SIG-M5 treated with dmso at 0.1 percent for 504 hours (cell line): Measurements from ENCODE around the gene TCF12.

Experiments used
- DNase-seq: peaks from one replicate; lab custom pipeline; 2025; ENCODE audit not compliant: unreplicated experiment; lab: John Stamatoyannopoulos, UW

Gene TCF12

DNA sequence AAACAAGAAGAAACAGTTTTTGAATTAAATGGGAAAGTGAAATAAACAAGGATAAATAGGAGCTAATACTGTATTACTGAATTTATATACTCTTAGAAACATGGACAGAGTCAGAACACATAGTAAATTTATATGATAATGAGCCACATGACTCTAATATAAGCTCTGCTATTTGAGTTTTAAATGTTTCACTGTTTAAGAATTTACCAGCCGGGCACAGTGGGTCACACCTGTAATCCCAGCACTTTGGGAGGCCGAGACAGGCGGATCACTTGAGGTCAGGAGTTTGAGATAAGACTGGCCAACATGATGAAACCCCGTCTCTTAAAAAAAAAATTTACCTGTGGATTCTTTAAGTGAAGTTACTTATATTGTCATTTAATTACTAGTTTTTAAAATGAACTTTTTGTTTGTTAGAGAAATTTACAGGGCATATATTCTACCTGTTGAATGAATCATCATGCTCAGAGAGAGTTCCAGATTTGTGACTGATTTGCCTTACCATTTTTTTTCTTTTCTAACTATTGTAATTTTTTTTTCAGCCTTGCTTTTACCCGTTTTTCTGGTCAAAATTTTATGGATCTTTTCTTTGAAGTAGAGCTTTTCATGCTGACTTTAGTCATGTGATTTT, 125.7 kb downstream of the TCF12 start:
- DNase-seq = no peak

DNA sequence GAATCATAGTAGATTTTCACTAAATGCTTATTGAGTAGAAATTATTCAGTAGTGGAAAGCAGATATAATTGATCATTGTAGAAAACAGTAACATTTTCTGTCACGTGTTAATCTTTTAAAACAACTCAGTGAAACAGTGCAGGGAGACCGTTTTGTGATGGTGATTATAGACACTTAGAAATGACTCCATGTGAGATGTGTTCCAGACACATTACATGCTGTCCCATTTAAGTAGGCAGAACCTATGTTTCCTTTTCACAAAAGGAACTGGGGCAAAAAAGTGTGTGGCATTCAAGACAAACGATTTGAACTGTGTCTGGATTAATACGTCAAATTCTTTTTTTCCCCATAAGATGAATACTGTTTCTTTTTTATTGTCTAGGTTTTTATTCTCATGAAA, 126.5 kb downstream of the TCF12 start:
- DNase-seq = no peak

DNA sequence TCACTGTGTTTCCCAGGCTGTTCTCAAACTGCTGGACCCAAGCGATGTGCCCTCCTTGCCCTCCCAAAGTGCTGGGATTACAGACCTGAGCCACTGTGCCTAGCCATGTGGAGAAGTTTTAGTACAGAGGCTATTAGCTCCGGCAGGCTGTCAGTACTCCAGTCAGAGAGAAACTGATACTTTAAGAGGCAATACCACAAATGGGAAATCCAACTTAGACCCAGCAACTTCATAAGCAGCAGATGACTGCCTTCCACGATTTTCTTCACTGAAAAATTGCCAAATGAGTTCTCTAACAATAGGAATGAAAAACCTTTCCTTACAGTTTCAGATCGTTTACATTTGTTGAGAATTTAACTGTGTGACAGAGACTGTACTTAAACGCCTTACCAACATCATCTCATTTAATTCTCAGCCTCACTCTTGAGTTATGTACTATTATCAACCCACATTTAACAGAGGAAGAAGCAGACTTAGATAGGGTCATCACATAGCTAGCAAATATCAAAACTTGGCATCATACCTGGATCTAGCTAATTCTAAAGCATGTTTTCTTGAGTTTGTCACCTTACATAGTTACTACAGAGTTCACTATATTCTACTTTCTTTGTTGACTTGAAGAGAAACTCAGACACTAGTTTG, 127.4 kb downstream of the TCF12 start:
- no peak for DNase-seq

DNA sequence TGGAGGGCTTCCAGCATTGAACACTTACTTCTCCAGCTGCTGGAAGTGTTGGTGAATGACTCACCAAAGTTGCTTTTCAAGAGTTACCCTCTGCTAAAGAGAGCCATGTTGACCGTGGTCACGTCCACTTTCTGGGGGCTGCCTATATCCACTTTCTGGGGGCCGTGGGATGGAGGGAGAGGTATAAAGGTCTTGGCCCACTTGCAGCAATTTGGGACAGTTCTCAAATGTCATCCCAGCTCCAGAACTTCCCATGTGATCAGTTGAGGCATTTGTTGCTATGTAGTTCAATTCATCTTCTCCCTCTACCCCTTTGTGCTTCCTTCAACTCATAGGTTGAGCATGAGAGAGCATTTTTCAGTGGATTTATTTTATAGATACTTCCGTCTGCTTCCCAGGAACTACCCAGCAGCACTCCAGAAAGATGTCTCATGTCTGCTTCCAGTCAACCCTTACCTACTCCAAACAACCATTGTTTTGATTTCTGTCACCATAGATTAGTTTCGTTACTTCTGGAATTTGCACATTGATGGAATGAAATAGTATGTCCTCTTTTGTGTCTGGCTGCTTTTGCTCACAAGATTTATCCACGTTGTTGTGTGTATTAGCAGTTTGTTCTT, 130.6 kb downstream of the TCF12 start:
- DNase-seq = no peak

DNA sequence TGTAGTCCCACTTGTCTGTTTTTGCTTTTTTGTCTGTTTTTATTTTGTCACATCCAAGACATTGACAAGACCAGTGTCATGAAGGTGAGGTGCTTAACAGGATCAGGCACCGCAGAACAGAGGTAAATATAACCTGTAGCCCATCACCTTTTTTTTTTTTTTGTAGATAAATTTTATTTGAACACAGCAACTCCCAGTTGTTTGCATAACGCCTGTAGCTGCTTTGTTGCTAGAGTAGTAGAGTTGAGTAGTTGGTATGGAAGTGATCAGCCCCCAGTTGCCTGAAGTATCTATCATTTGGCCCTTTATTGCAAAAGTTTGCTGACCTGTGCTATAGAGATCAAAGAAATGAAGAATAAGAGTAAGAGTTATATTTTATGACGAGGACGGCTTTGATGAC, 135.0 kb downstream of the TCF12 start:
- no peak for DNase-seq

DNA sequence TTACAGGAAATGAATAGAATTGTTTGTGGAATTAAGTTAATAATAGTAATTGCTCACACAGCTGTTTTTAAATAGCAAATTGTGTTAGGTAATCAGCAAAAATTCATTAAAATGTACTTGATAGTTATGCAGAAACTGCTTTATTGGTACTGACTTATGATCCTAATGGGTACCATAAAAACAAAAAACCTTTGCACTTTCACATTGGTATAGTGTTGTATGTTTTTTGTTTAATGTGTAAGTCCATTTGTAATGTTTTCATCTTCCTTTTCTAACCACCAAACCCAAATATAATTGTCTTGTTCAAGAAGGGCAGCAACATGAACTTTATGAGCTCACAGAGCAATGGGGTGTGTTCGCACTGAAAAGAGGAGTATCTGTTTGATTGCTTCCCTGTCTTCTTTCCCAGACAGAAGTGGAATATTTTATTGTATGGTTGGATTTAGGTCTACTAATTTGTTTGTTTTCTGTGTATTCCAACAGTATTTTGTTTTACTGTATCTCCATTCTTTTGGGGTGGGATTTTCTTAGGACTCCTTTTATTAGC, 135.8 kb downstream of the TCF12 start:
- DNase-seq = no peak

DNA sequence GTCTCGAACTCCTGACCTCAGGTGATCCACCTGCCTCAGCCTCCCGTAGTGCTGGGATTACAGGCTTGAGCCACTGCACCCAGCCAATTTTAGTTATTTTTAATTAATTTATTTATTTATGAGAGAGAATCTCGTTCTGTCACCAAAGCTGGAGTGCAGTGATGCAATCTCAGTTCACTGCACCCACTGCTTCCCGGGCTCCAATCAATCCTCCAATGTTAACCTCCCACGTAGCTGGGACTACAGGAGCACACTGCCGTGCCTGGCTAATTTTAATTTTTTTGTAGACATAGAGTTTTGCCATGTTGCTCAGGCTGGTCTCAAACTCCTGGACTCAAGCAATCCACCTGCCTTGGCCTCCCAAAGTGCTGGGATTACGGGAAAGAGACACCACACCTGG, 137.9 kb downstream of the TCF12 start:
- DNase-seq = no peak

DNA sequence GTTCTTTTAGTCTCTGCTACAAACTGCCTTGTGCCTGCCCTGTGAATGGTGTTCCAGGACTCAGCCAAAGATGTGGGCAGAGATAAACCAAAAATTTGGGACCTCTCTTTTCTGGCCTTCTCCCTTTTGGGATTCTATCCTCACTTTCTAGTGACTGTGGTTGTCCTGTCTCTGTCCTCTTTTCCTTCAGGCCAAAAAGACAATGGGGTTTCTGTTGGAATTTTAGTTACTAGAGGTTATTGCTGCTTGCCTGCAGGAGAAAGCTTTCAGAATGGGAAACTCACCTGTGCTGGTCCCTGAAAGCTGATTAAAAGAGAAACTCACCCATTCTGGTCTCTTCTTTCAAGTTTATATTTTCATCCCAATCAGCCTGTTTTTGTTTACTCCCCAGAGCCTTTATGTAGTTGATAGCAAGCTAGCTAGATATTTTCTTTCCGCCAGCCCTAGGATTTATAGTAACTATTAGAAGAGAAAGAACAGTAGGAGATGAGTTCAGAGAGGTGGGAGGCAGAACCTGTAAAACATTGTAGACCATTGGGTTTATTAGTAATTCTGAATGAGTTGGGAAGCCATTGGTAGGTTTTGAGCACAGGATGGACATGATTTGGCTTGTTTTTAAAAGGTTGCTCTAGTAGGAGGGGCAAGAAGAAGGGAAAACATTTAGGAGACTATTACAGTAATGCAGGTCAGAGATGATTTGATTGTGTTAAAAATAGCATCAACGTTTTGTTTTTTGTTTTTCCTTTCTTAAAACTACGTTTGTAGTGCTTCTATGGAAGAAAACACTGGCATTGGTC, 138.9 kb downstream of the TCF12 start:
- DNase-seq = no peak

DNA sequence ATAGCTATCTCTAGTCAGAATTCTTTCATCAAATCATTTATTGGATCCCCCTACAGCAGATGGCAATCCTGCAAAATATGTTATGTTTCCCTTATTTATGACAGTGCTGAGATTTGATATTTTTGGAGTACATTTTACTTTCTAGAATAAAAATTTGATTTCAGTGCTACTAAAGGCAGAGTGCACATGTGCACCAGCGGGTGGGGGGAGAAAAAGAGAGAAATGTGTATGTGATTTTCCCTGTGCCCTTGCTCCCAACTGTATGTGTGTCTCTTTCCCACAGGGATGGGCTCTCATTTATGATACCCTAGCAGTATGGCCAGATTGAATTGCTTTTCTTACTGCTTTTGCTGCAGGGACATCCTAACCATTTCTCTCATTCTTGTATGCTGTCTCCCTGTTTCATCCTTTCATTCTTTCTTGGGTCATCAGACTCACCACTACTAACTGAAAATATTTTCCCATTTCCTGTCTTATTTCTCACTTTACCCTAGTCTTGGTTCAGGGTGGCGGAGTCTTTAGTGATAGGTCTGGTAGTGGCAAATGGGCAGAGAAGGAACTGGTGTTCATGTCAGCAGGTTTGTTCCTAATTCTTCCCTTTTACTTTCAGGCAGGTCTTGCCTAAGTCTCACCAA, 140.7 kb downstream of the TCF12 start:
- DNase-seq = no peak

DNA sequence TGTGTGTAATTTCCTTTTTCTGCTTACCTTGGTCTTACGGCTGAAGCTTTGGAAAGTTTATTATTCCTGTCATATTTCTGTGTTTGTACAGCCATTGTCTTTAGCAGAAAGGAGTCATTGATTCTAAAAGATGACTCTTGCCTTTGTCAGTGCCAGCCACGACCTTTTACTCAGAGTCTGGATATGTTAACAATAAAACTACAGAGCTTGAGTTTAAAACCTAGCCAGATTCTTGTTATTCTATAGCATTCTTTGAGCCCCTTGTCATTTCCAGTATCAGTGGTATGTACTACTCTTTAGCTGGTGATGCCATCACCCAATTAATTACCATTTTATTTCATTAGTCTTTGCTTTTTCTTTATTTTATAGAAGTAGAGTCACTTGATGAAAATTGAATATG, 142.4 kb downstream of the TCF12 start:
- no peak for DNase-seq

DNA sequence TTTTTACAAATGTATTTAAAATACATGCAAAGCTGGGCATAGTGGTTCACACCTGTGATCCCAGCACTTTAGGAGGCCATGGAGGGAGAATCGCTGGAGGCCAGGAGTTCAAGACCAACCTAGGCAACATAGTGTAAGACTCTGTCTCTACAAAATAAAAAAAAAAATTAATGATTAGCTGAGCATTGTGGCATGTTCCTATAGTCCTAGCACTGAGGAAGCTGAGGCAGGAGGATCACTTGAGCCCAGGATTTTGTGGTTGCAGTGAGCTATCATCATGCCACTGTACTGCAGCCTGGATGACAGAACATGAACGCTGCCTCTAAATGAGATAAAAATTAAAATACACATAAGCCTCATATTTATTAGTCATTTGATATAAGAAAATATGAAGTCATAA, 142.8 kb downstream of the TCF12 start:
- no peak for DNase-seq

DNA sequence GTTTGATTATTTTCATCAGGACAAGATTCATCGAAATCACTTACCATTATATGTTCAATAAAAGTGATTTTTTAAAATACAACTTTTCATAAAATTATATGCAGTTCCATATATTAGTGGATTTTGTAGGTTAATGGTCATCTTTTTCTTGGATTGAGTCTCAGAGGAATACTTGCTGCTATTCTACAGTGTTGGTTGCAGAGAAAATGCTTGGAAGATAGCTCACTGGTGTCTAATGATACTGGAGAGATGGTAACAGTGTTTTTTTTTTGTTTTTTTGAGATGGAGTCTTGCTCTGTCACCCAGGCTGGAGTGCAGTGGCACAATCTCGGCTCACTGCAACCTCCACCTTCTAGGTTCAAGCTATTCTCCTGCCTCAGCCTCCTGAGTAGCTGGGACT, 143.3 kb downstream of the TCF12 start:
- no peak for DNase-seq

DNA sequence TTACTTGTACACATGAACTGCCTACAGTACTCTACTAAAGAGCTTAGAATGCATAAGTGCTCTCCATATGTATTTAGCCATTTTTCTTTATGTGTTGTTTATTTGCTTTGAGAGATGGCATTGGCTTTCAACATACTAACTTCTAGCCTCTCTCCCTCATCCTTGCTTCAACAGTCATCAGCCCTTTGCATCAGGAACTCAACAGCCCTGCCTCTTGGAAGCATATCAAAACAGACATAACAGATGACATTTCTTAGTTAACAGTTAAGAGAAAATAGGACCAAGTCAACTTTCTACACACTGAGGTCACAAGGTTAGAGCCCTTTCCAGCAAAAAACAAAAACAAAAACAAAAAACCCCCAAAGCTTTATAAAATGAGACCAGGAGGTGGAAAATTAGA, 145.6 kb downstream of the TCF12 start:
- DNase-seq = no peak

DNA sequence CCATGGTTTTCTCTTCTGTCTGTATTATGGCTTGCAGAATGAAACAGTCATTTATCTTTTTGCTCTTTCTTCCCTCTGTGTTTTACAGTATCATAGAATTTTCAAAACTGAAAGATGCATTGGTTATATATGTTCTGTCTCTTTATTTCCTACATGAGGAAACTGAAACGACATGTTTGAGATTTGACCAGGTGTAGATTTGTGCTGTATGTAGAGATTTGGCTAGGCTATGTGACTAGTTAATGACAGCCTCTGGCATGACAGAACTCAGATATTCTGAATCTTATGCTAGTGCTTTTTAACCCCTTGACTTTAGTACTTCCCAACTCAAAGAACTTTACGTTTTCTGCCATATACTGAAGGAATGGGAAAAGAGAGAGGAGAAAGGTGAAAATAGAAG, 151.0 kb downstream of the TCF12 start:
- no peak for DNase-seq

DNA sequence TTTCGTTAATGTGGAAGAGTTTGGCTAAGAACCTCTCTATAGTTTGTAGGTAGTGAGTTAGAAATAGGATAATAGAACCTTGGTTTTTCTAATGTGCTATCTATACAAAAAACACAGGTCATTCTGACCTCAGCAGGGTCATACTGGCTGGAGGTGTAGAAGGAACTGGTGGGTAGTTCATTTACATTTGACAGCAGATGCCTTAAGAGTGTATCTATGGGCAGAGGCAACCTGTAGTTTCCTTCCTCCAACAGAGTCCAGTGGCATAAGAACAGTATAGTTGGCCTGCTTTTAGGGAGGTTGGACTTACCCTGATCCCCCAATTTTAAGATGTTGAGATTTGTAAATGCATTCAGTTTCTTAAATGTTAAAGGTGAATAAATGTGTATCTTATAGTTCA, 152.2 kb downstream of the TCF12 start:
- no peak for DNase-seq

DNA sequence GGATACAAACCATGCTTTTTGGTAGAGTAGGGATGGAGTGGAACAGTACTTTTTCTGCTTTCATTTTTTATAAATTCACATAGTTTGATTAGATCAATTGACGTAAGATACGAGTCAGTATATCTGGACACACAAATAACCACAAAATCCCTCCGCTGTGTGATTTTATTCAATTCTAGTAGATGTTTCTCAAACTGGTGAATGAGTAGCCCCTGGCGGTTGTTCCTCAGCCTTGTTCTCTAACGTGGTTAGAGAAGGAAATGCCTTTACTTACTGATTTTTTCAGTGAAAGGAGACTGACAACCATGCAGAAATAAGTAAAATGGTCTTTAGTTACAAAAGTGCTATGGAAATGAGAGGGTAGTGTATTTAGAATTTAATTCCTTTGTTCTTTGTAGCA, 161.0 kb downstream of the TCF12 start:
- no peak for DNase-seq

DNA sequence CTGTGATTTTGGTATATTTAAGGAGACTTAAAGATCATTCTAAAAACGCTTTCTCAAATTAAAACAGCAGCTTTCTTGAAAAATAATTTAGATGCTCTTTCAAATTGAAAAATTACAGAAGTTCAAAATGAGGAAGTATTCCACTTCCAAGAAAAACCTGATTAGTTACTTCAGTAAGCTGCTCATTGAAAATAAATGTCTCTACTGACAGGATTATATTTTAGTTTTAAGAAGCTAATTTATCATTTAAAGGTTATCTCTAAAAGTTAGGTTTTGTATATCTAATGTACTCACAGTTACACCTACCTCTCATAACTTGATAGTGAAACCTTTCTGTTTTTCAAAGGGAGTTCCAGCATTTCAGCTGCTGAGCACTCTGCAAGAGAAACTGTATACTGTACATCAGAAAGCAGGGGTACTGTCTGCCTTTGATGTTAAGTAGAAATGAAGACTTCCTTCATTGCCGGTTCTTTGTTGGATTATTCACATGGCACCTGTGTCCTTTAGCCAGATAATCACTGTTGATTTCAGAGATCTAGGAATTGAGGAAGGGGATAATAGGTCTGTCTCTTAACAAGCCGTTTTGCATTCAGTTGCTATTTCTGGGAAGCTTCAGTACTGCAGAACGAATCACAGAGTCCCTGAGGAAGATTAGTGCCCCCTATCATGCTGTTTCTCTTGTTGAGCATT, 161.6 kb downstream of the TCF12 start:
- DNase-seq = no peak

DNA sequence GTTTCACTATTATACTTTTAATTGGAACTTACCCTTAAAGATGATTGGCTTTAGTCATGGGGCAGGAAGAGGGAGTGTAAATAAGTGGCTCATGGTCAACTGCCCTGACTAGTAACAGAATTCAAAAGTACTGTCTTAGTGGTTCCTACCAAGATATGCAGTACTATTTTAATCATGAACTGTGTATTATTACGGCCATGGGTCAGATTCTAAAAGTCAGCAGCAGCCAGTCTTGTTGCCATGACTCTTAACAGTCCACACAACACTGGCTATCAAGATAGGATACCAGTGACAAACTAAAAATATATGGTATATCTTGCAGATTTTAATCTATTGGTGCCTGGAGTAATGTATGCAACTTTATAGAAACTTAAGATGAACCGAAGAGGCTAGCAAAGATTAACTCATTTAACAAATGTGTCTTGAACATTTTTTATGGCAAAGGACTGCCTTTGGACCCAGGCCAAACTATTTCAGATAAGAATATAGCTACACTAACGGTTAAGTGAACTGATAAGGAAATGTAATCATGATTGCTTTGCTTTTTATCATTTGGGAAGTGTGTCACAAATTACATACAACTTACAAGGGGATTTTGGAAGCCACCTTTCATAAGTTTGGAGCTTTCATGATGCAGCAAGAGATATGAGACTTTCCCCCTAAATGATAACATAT, 163.7 kb downstream of the TCF12 start:
- no peak for DNase-seq

DNA sequence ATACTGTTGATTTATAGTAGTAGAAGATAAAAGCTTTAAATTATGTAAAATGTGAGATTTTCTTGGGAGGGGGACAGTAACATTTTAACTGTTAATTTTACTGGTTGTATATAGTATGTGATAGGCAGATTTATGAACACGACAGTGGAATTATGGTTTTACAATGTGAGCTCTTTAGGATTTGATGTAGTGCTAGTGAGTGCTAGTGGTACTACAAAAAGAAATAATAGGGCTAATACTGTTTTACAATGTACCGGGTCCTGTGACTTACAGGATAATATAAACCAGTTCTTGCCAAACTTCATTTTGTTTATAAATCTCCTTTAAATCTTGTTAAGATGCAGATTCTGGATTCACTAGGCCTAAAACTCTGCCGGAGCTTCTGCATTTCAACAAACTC, 165.7 kb downstream of the TCF12 start:
- DNase-seq = no peak

DNA sequence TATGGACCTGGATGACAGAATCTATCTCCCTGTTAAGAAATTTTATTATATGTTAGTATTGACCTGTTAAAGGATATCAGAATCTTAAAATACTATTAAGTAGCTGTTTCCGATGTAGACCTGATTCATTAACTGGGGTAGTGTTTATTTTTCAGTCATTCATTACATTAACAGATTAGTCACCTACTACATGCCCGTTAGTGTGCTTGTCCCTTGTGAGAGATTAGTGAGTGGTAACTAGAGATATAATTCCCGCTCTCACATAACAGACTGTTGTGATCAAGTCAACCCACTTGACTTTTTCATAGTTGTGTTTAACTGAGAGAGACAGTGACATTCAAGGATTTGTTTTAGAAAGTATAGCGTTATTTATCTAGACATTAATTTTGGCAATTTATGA, 166.8 kb downstream of the TCF12 start:
- no peak for DNase-seq
